HepG2 (cell line): ENCODE measurements around the gene TBXAS1. TPM values are rescaled to one million over a fixed set of nuclear protein-coding genes. Genes with fewer than 3 reads are reported as not detected.

Experiments
- ATAC-seq: fragments of 200-7000 bp; cut with Tn5 transposase; 3 replicates; pipeline ENCODE4 v1.9.1; 2020; ENCODE audit warnings: mild to moderate bottlenecking, moderate library complexity
- BruUV-seq: library from RNA; stranded (reverse); fragments of 400-500 nt; replicated peaks from 2 replicates; lab custom pipeline; 2021; lab: Mats Ljungman, UMichigan
- CTCF ChIA-PET: fragments of 300-600 bp; formaldehyde crosslinking; extraction: SDS; loops from one replicate; lab custom pipeline; 2021; ENCODE audit warnings: low total read pairs, inconsistent platforms, low intra/inter-chr PET ratio; lab: Yijun Ruan, JAX
- POLR2A ChIA-PET: fragments of 350-600 bp; sonication (Branson Sonifier 250); formaldehyde crosslinking; loops from one replicate; lab custom pipeline; 2020; ENCODE audit warnings: antibody characterized with exemption, inconsistent platforms; lab: Yijun Ruan, JAX
- DNase-seq: peaks from one replicate; pipeline ENCODE4 v3.0.0-alpha.2; 2015; ENCODE audit warnings: low spot score
- FAIRE-seq: peaks from 3 replicates; lab custom pipeline; 2011; peaks lifted over from hg19 to GRCh38; lab: Jason Lieb, UNC
- H2AFZ ChIP-seq: one replicate; pipeline ENCODE4 v1.6.1; 2011; ENCODE audit warnings: low read length, inconsistent platforms
- H3K27ac ChIP-seq: fragments of 300-600 bp; 3 replicates; pipeline ENCODE4 v1.8.0; 2011; ENCODE audit warnings: mixed run types, mild to moderate bottlenecking, mixed read lengths, low read length, inconsistent platforms; ENCODE audit not compliant: insufficient read depth; ENCODE audit errors: extremely low read length
- H3K27me3 ChIP-seq, 2 experiments: fragments of 200-600 bp in 1 of 2; 2 replicates in 1 of 2; 3 replicates in 1 of 2; pipeline versions ENCODE4 v1.6.0 to v1.8.0; 2011; ENCODE audit warnings: low read length in 2 of 2, mild to moderate bottlenecking in 2 of 2, moderate library complexity in 2 of 2, inconsistent platforms in 1 of 2; ENCODE audit not compliant: insufficient read depth in 2 of 2, control insufficient read depth in 1 of 2
- H3K36me3 ChIP-seq, 2 experiments: fragments of 200-600 bp in 1 of 2; replicated peaks in 1 of 2; 2 replicates in 1 of 2; 3 replicates in 1 of 2; pipeline versions ENCODE4 v1.5.1 to v1.8.0; 2011; ENCODE audit warnings: low read length in 2 of 2, inconsistent platforms in 1 of 2; ENCODE audit not compliant: insufficient read depth in 2 of 2, control insufficient read depth in 1 of 2
- H3K4me1 ChIP-seq: 2 replicates; pipeline ENCODE4 v1.5.1; 2012; ENCODE audit warnings: low read length, inconsistent platforms; ENCODE audit not compliant: insufficient read depth
- H3K4me2 ChIP-seq: 2 replicates; pipeline ENCODE4 v1.6.0; 2011; ENCODE audit warnings: low read depth, low read length, inconsistent platforms
- H3K4me3 ChIP-seq, 3 experiments: fragments of 200-600 bp in 1 of 3; sonication (generic), shearing (Covaris generic) in 1 of 3; replicated peaks in 1 of 3; 2 replicates each; pipeline ENCODE4 v1.5.1; 2011 to 2016; ENCODE audit warnings: low read length in 3 of 3, inconsistent platforms in 2 of 3, low read depth in 2 of 3, mild to moderate bottlenecking in 2 of 3, control low read depth in 1 of 3, mixed read lengths in 1 of 3; ENCODE audit not compliant: insufficient read depth in 1 of 3
- H3K79me2 ChIP-seq: one replicate; pipeline ENCODE4 v1.6.1; 2011; ENCODE audit warnings: low read length, inconsistent platforms; ENCODE audit not compliant: insufficient read depth
- H3K9ac ChIP-seq: 2 replicates; pipeline ENCODE4 v1.6.0; 2011; ENCODE audit warnings: mild to moderate bottlenecking, low read depth, low read length, inconsistent platforms; ENCODE audit not compliant: insufficient read depth
- H3K9me3 ChIP-seq: 2 replicates; pipeline ENCODE4 v1.5.1; 2012; ENCODE audit warnings: mild to moderate bottlenecking, low read length
- H4K20me1 ChIP-seq: 2 replicates; pipeline ENCODE4 v1.6.0; 2011; ENCODE audit warnings: inconsistent platforms, mild to moderate bottlenecking, low read length, moderate library complexity; ENCODE audit not compliant: insufficient read depth
- AGO2 ChIP-seq: fragments of 200-400 bp; formaldehyde crosslinking; optimal IDR thresholded peaks from 2 replicates; pipeline ENCODE3; 2017; ENCODE audit warnings: mild to moderate bottlenecking, low read depth, low read length, moderate library complexity
- CHD2 ChIP-seq: IDR thresholded peaks from 2 replicates; pipeline ENCODE4 v1.6.1; 2011; ENCODE audit warnings: low read depth, low read length, improper control_type of control experiment
- NCOA2 ChIP-seq: sonication (generic); formaldehyde crosslinking; IDR thresholded peaks from 2 replicates; pipeline ENCODE4 v1.8.0; 2022; ENCODE audit warnings: inconsistent platforms
- NPAS2 ChIP-seq: sonication (generic); formaldehyde crosslinking; IDR thresholded peaks from 2 replicates; pipeline ENCODE4 v1.8.0; 2022; ENCODE audit warnings: mild to moderate bottlenecking, missing genetic modification reagents, borderline replicate concordance
- ZNF446 ChIP-seq: sonication (generic); formaldehyde crosslinking; IDR thresholded peaks from 2 replicates; pipeline ENCODE4 v1.5.0; 2020; ENCODE audit warnings: mild to moderate bottlenecking, missing genetic modification reagents
- ZNF503 ChIP-seq: sonication (generic); formaldehyde crosslinking; IDR thresholded peaks from 2 replicates; pipeline ENCODE4 v1.4.0; 2020; ENCODE audit warnings: missing genetic modification reagents
- ZNF576 ChIP-seq: sonication (generic); formaldehyde crosslinking; IDR thresholded peaks from 2 replicates; pipeline ENCODE4 v1.4.0; 2020; ENCODE audit warnings: mild to moderate bottlenecking, missing genetic modification reagents
- ZNF678 ChIP-seq: sonication (generic); formaldehyde crosslinking; IDR thresholded peaks from 2 replicates; pipeline ENCODE4 v1.4.0; 2020; ENCODE audit warnings: mild to moderate bottlenecking, missing genetic modification reagents
- ZNF839 ChIP-seq: sonication (generic); formaldehyde crosslinking; IDR thresholded peaks from 2 replicates; pipeline ENCODE4 v1.4.0; 2020; ENCODE audit warnings: missing genetic modification reagents, mild to moderate bottlenecking, borderline replicate concordance
- ZNF850 ChIP-seq: sonication (generic); formaldehyde crosslinking; conservative IDR thresholded peaks from 2 replicates; pipeline ENCODE4 v1.9.0; 2021; ENCODE audit warnings: mild to moderate bottlenecking, missing genetic modification reagents
- WGBS: methylation state at CpG from one replicate; pipeline ENCODE4 v1.1.6; 2017; ENCODE audit warnings: low lambda C conversion rate; 5-methylcytosine and 5-hydroxymethylcytosine counted together
- in situ Hi-C: cut with HindIII; loops from 2 replicates; pipeline ENCODE4 v1.10.0; 2017; ENCODE audit warnings: low pct_unique_long_range_greater_than_20kb; ENCODE audit not compliant: extremely low pct_ligation_motif_present
- intact Hi-C: fragments of 100-400 bp; cut with micrococcal nuclease; formaldehyde crosslinking; loops from one replicate; pipeline ENCODE4 v1.10.0; 2022; ENCODE audit not compliant: unreplicated experiment
- polyA plus RNA-seq, 8 experiments: library from polyadenylated mRNA; depleted of rRNA in 3 of 8; stranded (reverse) in 7 of 8; unstranded in 1 of 8; fragments of >200 nt; fragmentation: Illumina TruSeq in 4 of 8; extraction: Trizol in 4 of 8; gene quantifications; 2 replicates each; pipeline versions ENCODE4 v1.2.1 to v1.2.3, GENCODE V29; 2011 to 2016; ENCODE audit warnings: low read depth in 4 of 8, missing spikeins in 1 of 8, mixed read lengths in 1 of 8; ENCODE audit not compliant: insufficient read depth in 1 of 8
- total RNA-seq, 5 experiments: library from RNA; depleted of rRNA; stranded (reverse); fragments of >200 nt; fragmentation: Illumina TruSeq; extraction: Trizol; gene quantifications; 2 replicates each; pipeline ENCODE4 v1.2.3, GENCODE V29; 2016; ENCODE audit warnings: low read depth in 1 of 5
- TF ChIP-seq, protein P1 (sequence below): sonication (generic); formaldehyde crosslinking; IDR thresholded peaks from 2 replicates; pipeline ENCODE4 v1.9.0; 2021; ENCODE audit warnings: missing genetic modification reagents, borderline replicate concordance

Gene TBXAS1
- total and polyA plus RNA-seq, 2 of the 13 experiments (the other 11 are each of a cell fraction or from before 2014, with no cell fraction given), result 4.0 to 4.9 TPM

- WGBS, result 95% methylated on average over 18 of the region's 18 CpGs
- H3K4me2 ChIP-seq, result no peak overlapping the region
- H3K79me2 ChIP-seq, result no peaks in the 10 kb centered on the region
- no TSS peak for BruUV-seq
- TF ChIP-seq AGO2, result peak; percentile 29
- TF ChIP-seq CHD2, result no peak
- ATAC-seq (no peak), FAIRE-seq (no peak), DNase-seq (no peak)
- H3K4me3 ChIP-seq, result no peak overlapping the region
- peaks cover 0 to 3% of the 10 kb centered on the region in 2 experiments; a peak in 1 of 5 replicates for H3K36me3 ChIP-seq
- H3K9ac ChIP-seq, result no peak overlapping the region
- intact Hi-C loops, result no loop called here
- H2AFZ ChIP-seq, result no peak overlapping the region
- H3K4me1 ChIP-seq, result peaks cover 5% of the 10 kb centered on the region
- in situ Hi-C loops, result no loop called here
- ChIA-PET CTCF (no interaction called here), POLR2A (no interaction called here)
- H3K27ac ChIP-seq, result no peak overlapping the region
- H3K9me3 ChIP-seq, result no peaks in the 10 kb centered on the region
- 0 out of 5 replicates have a peak, but pooled peaks cover 1% of the 10 kb centered on the region in 2 experiments for H3K27me3 ChIP-seq
- H4K20me1 ChIP-seq, result no peaks in the 10 kb centered on the region
Observed at GRCh38 chr7:140024585-140024984, 195.5 kb downstream of the TBXAS1 start.

DNA sequence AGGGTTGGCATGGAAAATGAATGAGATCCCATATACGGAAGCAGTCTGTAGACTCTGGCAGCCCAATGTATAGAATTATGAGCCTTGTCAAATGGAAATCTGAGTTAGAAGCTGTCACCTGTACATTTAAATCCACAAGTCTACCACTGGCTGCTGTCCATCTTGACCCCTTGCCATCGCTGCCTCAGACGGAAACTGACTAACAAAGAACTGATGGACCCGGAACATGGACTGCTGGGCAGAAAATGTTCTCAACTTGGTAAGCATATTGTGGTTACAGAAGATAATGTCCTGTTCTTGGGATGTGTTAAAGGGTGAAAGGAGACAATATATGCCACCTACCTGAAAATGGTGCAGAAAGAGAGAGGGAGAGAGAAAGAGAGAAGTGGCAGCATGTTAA lies 196.2 kb downstream of the TBXAS1 start:
- Histone ChIP-seq H3K4me1 (no peaks in the 10 kb centered on the region), H3K9ac (no peak overlapping the region), H3K36me3 (peaks cover 0 to 3% of the 10 kb centered on the region in 2 experiments; a peak in 1 of 5 replicates), H2AFZ (no peak overlapping the region), H3K9me3 (no peaks in the 10 kb centered on the region), H3K79me2 (no peaks in the 10 kb centered on the region)
- intact Hi-C loops, result no loop called here
- CTCF ChIA-PET, result no interaction called here
- no TSS peak for BruUV-seq
- WGBS, result 90% methylated on average over 4 of the region's 4 CpGs
- TF ChIP-seq NPAS2 (CRISPR knock-in tag) (no peak), ZNF678 (CRISPR knock-in tag) (no peak), ZNF839 (no peak), ZNF850 (CRISPR knock-in tag) (no peak), ZNF576 (no peak), NCOA2 (no peak), ZNF503 (CRISPR knock-in tag) (no peak), ZNF446 (CRISPR knock-in tag) (no peak)
- TF ChIP-seq, protein P1, sequence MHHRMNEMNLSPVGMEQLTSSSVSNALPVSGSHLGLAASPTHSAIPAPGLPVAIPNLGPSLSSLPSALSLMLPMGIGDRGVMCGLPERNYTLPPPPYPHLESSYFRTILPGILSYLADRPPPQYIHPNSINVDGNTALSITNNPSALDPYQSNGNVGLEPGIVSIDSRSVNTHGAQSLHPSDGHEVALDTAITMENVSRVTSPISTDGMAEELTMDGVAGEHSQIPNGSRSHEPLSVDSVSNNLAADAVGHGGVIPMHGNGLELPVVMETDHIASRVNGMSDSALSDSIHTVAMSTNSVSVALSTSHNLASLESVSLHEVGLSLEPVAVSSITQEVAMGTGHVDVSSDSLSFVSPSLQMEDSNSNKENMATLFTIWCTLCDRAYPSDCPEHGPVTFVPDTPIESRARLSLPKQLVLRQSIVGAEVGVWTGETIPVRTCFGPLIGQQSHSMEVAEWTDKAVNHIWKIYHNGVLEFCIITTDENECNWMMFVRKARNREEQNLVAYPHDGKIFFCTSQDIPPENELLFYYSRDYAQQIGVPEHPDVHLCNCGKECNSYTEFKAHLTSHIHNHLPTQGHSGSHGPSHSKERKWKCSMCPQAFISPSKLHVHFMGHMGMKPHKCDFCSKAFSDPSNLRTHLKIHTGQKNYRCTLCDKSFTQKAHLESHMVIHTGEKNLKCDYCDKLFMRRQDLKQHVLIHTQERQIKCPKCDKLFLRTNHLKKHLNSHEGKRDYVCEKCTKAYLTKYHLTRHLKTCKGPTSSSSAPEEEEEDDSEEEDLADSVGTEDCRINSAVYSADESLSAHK (CRISPR knock-in tag), result no peak
- TF ChIP-seq, all 625 proteins: peak for 0
- DNase-seq (no peak), FAIRE-seq (no peak), ATAC-seq (no peak)
- POLR2A ChIA-PET, result no interaction called here
- Histone ChIP-seq H4K20me1 (no peaks in the 10 kb centered on the region), H3K27ac (no peak overlapping the region), H3K4me3 (no peak overlapping the region), H3K4me2 (no peak overlapping the region), H3K27me3 (0 out of 5 replicates have a peak, but pooled peaks cover 0 to 1% of the 10 kb centered on the region in 2 experiments)
- in situ Hi-C loops, result no loop called here
